HCT116 (cell line): ENCODE data around the gene AMT. TPM values are rescaled to one million over a fixed set of nuclear protein-coding genes. Genes with fewer than 3 reads are reported as not detected.
A peak's percentile ranks its signal among the peaks of the same experiment; 100 is the strongest.

Source experiments
- ATAC-seq: fragments of 200-7000 bp; cut with Tn5 transposase; 2 replicates; pipeline ENCODE4 v1.9.1; 2020; ENCODE audit warnings: mild to moderate bottlenecking, moderate library complexity
- BruUV-seq: library from RNA; stranded (reverse); fragments of 400-500 nt; replicated peaks from 2 replicates; lab custom pipeline; 2021; lab: Mats Ljungman, UMichigan
- CTCF ChIA-PET: fragments of 300-600 bp; sonication (Branson Sonifier 250); formaldehyde crosslinking; loops from one replicate; lab custom pipeline; 2021; ENCODE audit warnings: antibody characterized with exemption; lab: Charles Lee
- POLR2A ChIA-PET: fragments of 300-600, 350-600 bp; sonication (Branson Sonifier 250); formaldehyde crosslinking; loops from one replicate; lab custom pipeline; 2021; ENCODE audit warnings: antibody characterized with exemption; lab: Charles Lee
- RAD21 ChIA-PET, 2 experiments: fragments of 300-600 bp; sonication (Branson Sonifier 250); formaldehyde crosslinking; loops; one replicate each; lab custom pipeline; 2023; ENCODE audit warnings: low total read pairs in 2 of 2; ENCODE audit not compliant: uncharacterized antibody in 2 of 2, unreplicated experiment in 2 of 2, low non-redundant PET in 1 of 2; lab: Charles Lee
- DNase-seq: peaks from one replicate; pipeline ENCODE4 v3.0.0-alpha.2; 2010; ENCODE audit warnings: low read depth, low spot score
- H2AFZ ChIP-seq: fragments of 200-600 bp; shearing (Covaris generic), sonication (generic); 2 replicates; pipeline ENCODE4 v1.6.1; 2017; ENCODE audit warnings: low read depth, mixed run types, mixed read lengths, antibody characterized with exemption, low read length; ENCODE audit not compliant: poor library complexity, severe bottlenecking
- H3K27ac ChIP-seq: 2 replicates; pipeline ENCODE4 v1.5.1; 2012; ENCODE audit warnings: low read depth, low read length
- H3K27me3 ChIP-seq: fragments of 200-600 bp; sonication (generic); 2 replicates; pipeline ENCODE4 v1.6.1; 2016; ENCODE audit warnings: mixed run types, low read length, mixed read lengths; ENCODE audit not compliant: insufficient read depth
- H3K36me3 ChIP-seq, 2 experiments: fragments of 200-500 bp in 1 of 2; fragments of 200-600 bp in 1 of 2; sonication (Bioruptor generic) in 1 of 2; sonication (generic) in 1 of 2; 2 replicates each; pipeline versions ENCODE4 v1.5.1 to v1.6.1; 2014 to 2016; ENCODE audit warnings: low read length in 2 of 2, inconsistent platforms in 1 of 2, mixed read lengths in 1 of 2, mixed run types in 1 of 2; ENCODE audit not compliant: insufficient read depth in 2 of 2, control insufficient read depth in 1 of 2
- H3K4me1 ChIP-seq, 2 experiments: fragments of 200-600 bp in 1 of 2; sonication (generic) in 1 of 2; 2 replicates each; pipeline versions ENCODE4 v1.5.1 to v1.6.1; 2012 to 2017; ENCODE audit warnings: low read length in 2 of 2, inconsistent platforms in 1 of 2, mild to moderate bottlenecking in 1 of 2, mixed read lengths in 1 of 2, mixed run types in 1 of 2, moderate library complexity in 1 of 2; ENCODE audit not compliant: insufficient read depth in 2 of 2, control insufficient read depth in 1 of 2
- H3K4me2 ChIP-seq: fragments of 200-600 bp; sonication (generic); 2 replicates; pipeline ENCODE4 v1.6.1; 2017; ENCODE audit warnings: mixed run types, low read length, mixed read lengths
- H3K4me3 ChIP-seq, 2 experiments: fragments of 200-600 bp in 1 of 2; sonication (generic) in 1 of 2; replicated peaks in 1 of 2; 2 replicates each; pipeline ENCODE4 v1.5.1; 2011 to 2016; ENCODE audit warnings: low read length in 2 of 2, control low read depth in 1 of 2, low read depth in 1 of 2, mild to moderate bottlenecking in 1 of 2, mixed read lengths in 1 of 2, mixed run types in 1 of 2
- H3K79me2 ChIP-seq: fragments of 200-600 bp; sonication (generic); 2 replicates; pipeline ENCODE4 v1.6.1; 2017; ENCODE audit warnings: mild to moderate bottlenecking, mixed run types, low read length, moderate library complexity, mixed read lengths; ENCODE audit not compliant: insufficient read depth
- H3K9ac ChIP-seq: fragments of 200-600 bp; sonication (generic); 2 replicates; pipeline ENCODE4 v1.6.1; 2016; ENCODE audit warnings: low read length, mixed read lengths
- H3K9me2 ChIP-seq: fragments of 200-600 bp; sonication (generic), shearing (Covaris generic); 2 replicates; pipeline ENCODE4 v1.6.1; 2017; ENCODE audit warnings: mixed run types, mild to moderate bottlenecking, moderate library complexity; ENCODE audit not compliant: insufficient read depth
- H3K9me3 ChIP-seq, 2 experiments: fragments of 200-500 bp in 1 of 2; fragments of 200-600 bp in 1 of 2; sonication (Bioruptor generic) in 1 of 2; sonication (generic) in 1 of 2; 2 replicates each; pipeline ENCODE4 v1.6.1; 2014 to 2017; ENCODE audit warnings: low read length in 2 of 2, mixed read lengths in 2 of 2, inconsistent platforms in 1 of 2, low read depth in 1 of 2, mild to moderate bottlenecking in 1 of 2, mixed run types in 1 of 2, moderate library complexity in 1 of 2; ENCODE audit not compliant: control insufficient read depth in 1 of 2, insufficient read depth in 1 of 2
- H4K20me1 ChIP-seq: fragments of 200-600 bp; sonication (generic), shearing (Covaris generic); 2 replicates; pipeline ENCODE4 v1.6.1; 2017; ENCODE audit warnings: mixed run types, mild to moderate bottlenecking, moderate library complexity; ENCODE audit not compliant: insufficient read depth
- CEBPB ChIP-seq: IDR thresholded peaks from 2 replicates; pipeline ENCODE4 v1.6.1; 2012; ENCODE audit warnings: low read depth
- CTCF ChIP-seq, 3 experiments: fragments of 200-600 bp in 1 of 3; sonication (generic) in 1 of 3; IDR thresholded peaks in 2 of 3; conservative IDR thresholded peaks in 1 of 3; 2 replicates each; pipeline ENCODE4 v1.5.1; 2012 to 2017; ENCODE audit warnings: low read depth in 2 of 3, low read length in 2 of 3, antibody characterized with exemption in 1 of 3, borderline replicate concordance in 1 of 3, control low read depth in 1 of 3, mild to moderate bottlenecking in 1 of 3, mixed read lengths in 1 of 3, mixed run types in 1 of 3, moderate library complexity in 1 of 3; ENCODE audit not compliant: insufficient read depth in 1 of 3
- EGR1 ChIP-seq: IDR thresholded peaks from 2 replicates; pipeline ENCODE4 v1.6.1; 2012; ENCODE audit warnings: low read depth
- FOSL1 ChIP-seq: IDR thresholded peaks from 2 replicates; pipeline ENCODE4 v1.6.1; 2012; ENCODE audit warnings: low read depth
- JUND ChIP-seq: IDR thresholded peaks from 2 replicates; pipeline ENCODE4 v1.6.1; 2012
- MAX ChIP-seq: IDR thresholded peaks from 2 replicates; pipeline ENCODE4 v1.6.1; 2012
- POLR2A ChIP-seq: IDR thresholded peaks from 2 replicates; pipeline ENCODE4 v1.7.0; 2011; ENCODE audit warnings: borderline replicate concordance; ENCODE audit not compliant: insufficient read depth, insufficient read length; ENCODE audit errors: extremely low read depth
- POLR2AphosphoS5 ChIP-seq: IDR thresholded peaks from 2 replicates; pipeline ENCODE4 v1.6.1; 2011; ENCODE audit warnings: mild to moderate bottlenecking, low read depth, low read length, moderate library complexity
- SP1 ChIP-seq: IDR thresholded peaks from 2 replicates; pipeline ENCODE4 v1.6.1; 2012; ENCODE audit warnings: low read depth
- SRF ChIP-seq: IDR thresholded peaks from 2 replicates; pipeline ENCODE4 v1.6.1; 2012; ENCODE audit warnings: low read depth
- TCF7L2 ChIP-seq: IDR thresholded peaks from 2 replicates; pipeline ENCODE4 v1.7.0; 2011; ENCODE audit warnings: borderline replicate concordance, inconsistent platforms; ENCODE audit not compliant: insufficient read depth, insufficient read length; ENCODE audit errors: extremely low read depth
- YY1 ChIP-seq: IDR thresholded peaks from 2 replicates; pipeline ENCODE4 v1.6.1; 2011; ENCODE audit warnings: low read length, low read depth, moderate library complexity, mild to moderate bottlenecking; ENCODE audit not compliant: insufficient replicate concordance; ENCODE audit errors: extremely low read depth
- ZBTB33 ChIP-seq: IDR thresholded peaks from 2 replicates; pipeline ENCODE4 v1.6.1; 2011; ENCODE audit warnings: mild to moderate bottlenecking, low read length, moderate library complexity; ENCODE audit not compliant: insufficient replicate concordance; ENCODE audit errors: extremely low read depth
- ZFX ChIP-seq: fragments of 450-650 bp; IDR thresholded peaks from 2 replicates; pipeline ENCODE4 v1.6.1; 2017
- ZNF274 ChIP-seq: fragments of 200-500 bp; sonication (Bioruptor generic); IDR thresholded peaks from 2 replicates; pipeline ENCODE4 v1.6.1; 2014; ENCODE audit warnings: mild to moderate bottlenecking, low read depth, low read length, inconsistent platforms
- intact Hi-C: fragments of 100-400 bp; cut with micrococcal nuclease; formaldehyde crosslinking; loops from 2 replicates; pipeline ENCODE4 v1.10.0; 2022
- total RNA-seq: library from RNA; stranded (reverse); gene quantifications from one replicate; pipeline ENCODE4 v1.2.1, GENCODE V29; 2021; ENCODE audit not compliant: unreplicated experiment

AMT gene
- total RNA-seq, 1 experiment from 2014 or later: 4.8 TPM

GRCh38 chr3:49461443-49462171 lies 39.3 kb upstream of the AMT start:
- Histone ChIP-seq H3K27me3 (no peaks in the 10 kb centered on the region), H3K4me2 (peak overlapping the region; percentile 58), H4K20me1 (no peaks in the 10 kb centered on the region), H3K79me2 (no peaks in the 10 kb centered on the region), H3K4me3 (no peak overlapping the region), H3K9me2 (no peaks in the 10 kb centered on the region), H2AFZ (no peak overlapping the region), H3K4me1 (peaks cover 28 to 47% of the 10 kb centered on the region in 2 experiments), H3K27ac (no peak overlapping the region), H3K9me3 (no peaks in the 10 kb centered on the region), H3K9ac (peak overlapping the region; percentile 31), H3K36me3 (no peaks in the 10 kb centered on the region)
- ChIA-PET CTCF (interaction anchor here (3.3 kb wide), 1 partner anchor 13 kb away, joined by 14 read pairs; no protein-coding TSS in a partner anchor), POLR2A (no interaction called here), RAD21 (no interaction called here)
- intact Hi-C loops: no loop called here
- no TSS peak for BruUV-seq
- no peak for TF ChIP-seq ZFX
- TF ChIP-seq FOSL1: no peak
- TF ChIP-seq ZBTB33: no peak
- no peak for TF ChIP-seq ZNF274
- no peak for TF ChIP-seq MAX
- DNase-seq: no peak
- ATAC-seq: no peak

GRCh38 chr3:49460956-49461355 lies 38.7 kb upstream of the AMT start:
- CTCF ChIA-PET: interaction anchor here (3.3 kb wide), 1 partner anchor 12 kb away, joined by 14 read pairs; no protein-coding TSS in a partner anchor
- TF ChIP-seq SRF (no peak), CTCF (IDR thresholded peaks at IDR 0.05 in 2 of 3, conservative IDR thresholded peaks at IDR 0.05 in 1 of 3; ENCODE audit: borderline replicate concordance in 1 of 3, insufficient read depth in 1 of 3, low read depth in 2 of 3, low read length in 2 of 3) (no peak), CEBPB (no peak), FOSL1 (no peak), POLR2AphosphoS5 (no peak), POLR2A (no peak), SP1 (no peak), YY1 (no peak), EGR1 (no peak), JUND (no peak), ZNF274 (no peak), MAX (no peak), TCF7L2 (no peak)

More at GRCh38 chr3:49460956-49461355, 38.7 kb upstream of the AMT start:
- H3K9me3 ChIP-seq: no peaks in the 10 kb centered on the region
- ChIA-PET POLR2A (no interaction called here), RAD21 (no interaction called here)
- H3K9me2 ChIP-seq: no peaks in the 10 kb centered on the region
- ATAC-seq (no peak), DNase-seq (no peak)
- H3K36me3 ChIP-seq: no peaks in the 10 kb centered on the region
- H3K4me1 ChIP-seq: peaks cover 27 to 49% of the 10 kb centered on the region in 2 experiments
- H2AFZ ChIP-seq: no peak overlapping the region
- H3K79me2 ChIP-seq: no peaks in the 10 kb centered on the region
- intact Hi-C loops: no loop called here
- H3K27me3 ChIP-seq: no peaks in the 10 kb centered on the region
- no TSS peak for BruUV-seq
- H3K9ac ChIP-seq: no peak overlapping the region
- H3K4me3 ChIP-seq: no peak overlapping the region
- H3K4me2 ChIP-seq: peak overlapping the region; percentile 58
- no peaks in the 10 kb centered on the region for H4K20me1 ChIP-seq
- H3K27ac ChIP-seq: no peak overlapping the region
